Loucy (cell line): ENCODE measurements around the gene OGFOD2.

ENCODE experiments used
- H2AFZ ChIP-seq: fragments of 200-600 bp; sonication (generic); 2 replicates; pipeline ENCODE4 v1.6.0; 2016; ENCODE audit warnings: antibody characterized with exemption, mild to moderate bottlenecking, low read length, moderate library complexity
- H3F3A ChIP-seq: fragments of 200-600 bp; 2 replicates; pipeline ENCODE4 v1.6.0; 2016; ENCODE audit warnings: antibody characterized with exemption, low read depth, mild to moderate bottlenecking
- H3K27me3 ChIP-seq: fragments of 200-600 bp; sonication (generic); 2 replicates; pipeline ENCODE4 v1.6.1; 2014; ENCODE audit warnings: low read length, mild to moderate bottlenecking; ENCODE audit not compliant: insufficient read depth, poor library complexity, severe bottlenecking
- H3K36me3 ChIP-seq: fragments of 200-600 bp; sonication (generic); 2 replicates; pipeline ENCODE4 v1.6.1; 2016; ENCODE audit warnings: low read length; ENCODE audit not compliant: insufficient read depth
- H3K4me1 ChIP-seq: fragments of 200-600 bp; sonication (generic); 2 replicates; pipeline ENCODE4 v1.5.1; 2014; ENCODE audit warnings: low read length, mild to moderate bottlenecking; ENCODE audit not compliant: insufficient read depth, poor library complexity, severe bottlenecking
- H3K4me2 ChIP-seq: fragments of 200-600 bp; sonication (generic); 2 replicates; pipeline ENCODE4 v1.6.0; 2014; ENCODE audit warnings: antibody characterized with exemption, low read length, low read depth, mild to moderate bottlenecking; ENCODE audit not compliant: poor library complexity, severe bottlenecking
- H3K4me3 ChIP-seq: fragments of 200-600 bp; sonication (generic); 2 replicates; pipeline ENCODE4 v1.5.1; 2014; ENCODE audit warnings: low read length, mild to moderate bottlenecking, mixed read lengths; ENCODE audit not compliant: poor library complexity, severe bottlenecking
- H3K79me2 ChIP-seq: fragments of 200-600 bp; sonication (generic); 2 replicates; pipeline ENCODE4 v1.6.1; 2014; ENCODE audit warnings: low read length; ENCODE audit not compliant: insufficient read depth
- H3K9ac ChIP-seq: fragments of 200-600 bp; sonication (generic); 2 replicates; pipeline ENCODE4 v1.6.0; 2014; ENCODE audit warnings: mild to moderate bottlenecking, low read depth, low read length, moderate library complexity; ENCODE audit not compliant: poor library complexity, severe bottlenecking
- H3K9me2 ChIP-seq: fragments of 200-600 bp; sonication (generic); replicated peaks from 2 replicates; pipeline ENCODE4 v1.6.1; 2016; ENCODE audit warnings: low read depth, low read length, mixed read lengths
- H3K9me3 ChIP-seq: fragments of 200-600 bp; sonication (generic); 2 replicates; pipeline ENCODE4 v1.6.1; 2014; ENCODE audit warnings: mild to moderate bottlenecking, antibody characterized with exemption, low read length, low read depth; ENCODE audit not compliant: insufficient read depth
- H4K20me1 ChIP-seq: fragments of 200-600 bp; sonication (generic); 2 replicates; pipeline ENCODE4 v1.6.0; 2014; ENCODE audit warnings: antibody characterized with exemption, low read length, mild to moderate bottlenecking; ENCODE audit not compliant: insufficient read depth, poor library complexity, severe bottlenecking
- EZH2phosphoT487 ChIP-seq: fragments of 200-600 bp; IDR thresholded peaks from 2 replicates; pipeline ENCODE4 v1.6.1; 2018; ENCODE audit warnings: antibody characterized with exemption, mild to moderate bottlenecking, moderate library complexity, borderline replicate concordance
- TF ChIP-seq, protein P1 (sequence below): fragments of 200-600 bp; sonication (generic); conservative IDR thresholded peaks from 2 replicates; pipeline ENCODE4 v1.5.1; 2014; ENCODE audit warnings: mild to moderate bottlenecking, antibody characterized with exemption, low read length

The OGFOD2 gene

DNA sequence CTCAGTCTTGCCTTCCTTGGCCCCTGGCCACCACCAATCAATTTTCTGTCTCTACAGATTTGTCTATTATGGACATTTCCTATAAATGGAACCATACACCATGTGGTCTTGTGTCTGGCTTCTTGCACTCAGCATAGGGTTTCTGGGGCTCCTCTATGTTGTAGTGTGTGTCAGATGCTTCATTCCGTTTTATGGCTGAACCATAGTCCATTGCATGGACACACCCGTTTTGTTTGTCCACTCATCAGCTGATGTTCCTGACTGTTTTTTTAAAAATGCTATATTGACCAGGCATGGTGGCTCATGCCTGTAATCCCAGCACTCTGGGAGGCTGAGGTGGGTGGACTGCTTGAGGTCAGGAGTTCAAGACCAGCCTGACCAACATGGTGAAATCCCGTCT is 26.4 kb downstream of the OGFOD2 start:
- Histone ChIP-seq H3K79me2 (no peaks in the 10 kb centered on the region), H3K27me3 (no peaks in the 10 kb centered on the region), H3K9ac (no peak overlapping the region), H3K4me1 (peaks cover 7% of the 10 kb centered on the region), H3K4me3 (no peak overlapping the region), H3K4me2 (no peak overlapping the region), H3K9me2 (no peaks in the 10 kb centered on the region), H3F3A (no peaks in the 10 kb centered on the region), H3K36me3 (no peaks in the 10 kb centered on the region), H3K9me3 (no peaks in the 10 kb centered on the region), H4K20me1 (no peaks in the 10 kb centered on the region), H2AFZ (no peak overlapping the region)
- TF ChIP-seq EZH2phosphoT487, result no peak
- TF ChIP-seq, protein P1, sequence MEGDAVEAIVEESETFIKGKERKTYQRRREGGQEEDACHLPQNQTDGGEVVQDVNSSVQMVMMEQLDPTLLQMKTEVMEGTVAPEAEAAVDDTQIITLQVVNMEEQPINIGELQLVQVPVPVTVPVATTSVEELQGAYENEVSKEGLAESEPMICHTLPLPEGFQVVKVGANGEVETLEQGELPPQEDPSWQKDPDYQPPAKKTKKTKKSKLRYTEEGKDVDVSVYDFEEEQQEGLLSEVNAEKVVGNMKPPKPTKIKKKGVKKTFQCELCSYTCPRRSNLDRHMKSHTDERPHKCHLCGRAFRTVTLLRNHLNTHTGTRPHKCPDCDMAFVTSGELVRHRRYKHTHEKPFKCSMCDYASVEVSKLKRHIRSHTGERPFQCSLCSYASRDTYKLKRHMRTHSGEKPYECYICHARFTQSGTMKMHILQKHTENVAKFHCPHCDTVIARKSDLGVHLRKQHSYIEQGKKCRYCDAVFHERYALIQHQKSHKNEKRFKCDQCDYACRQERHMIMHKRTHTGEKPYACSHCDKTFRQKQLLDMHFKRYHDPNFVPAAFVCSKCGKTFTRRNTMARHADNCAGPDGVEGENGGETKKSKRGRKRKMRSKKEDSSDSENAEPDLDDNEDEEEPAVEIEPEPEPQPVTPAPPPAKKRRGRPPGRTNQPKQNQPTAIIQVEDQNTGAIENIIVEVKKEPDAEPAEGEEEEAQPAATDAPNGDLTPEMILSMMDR, result no peak

- Histone ChIP-seq H4K20me1 (no peaks in the 10 kb centered on the region), H3K4me3 (no peak overlapping the region), H3K4me2 (no peak overlapping the region), H3F3A (no peaks in the 10 kb centered on the region), H2AFZ (no peak overlapping the region), H3K9me2 (no peaks in the 10 kb centered on the region), H3K9me3 (no peaks in the 10 kb centered on the region), H3K79me2 (no peaks in the 10 kb centered on the region), H3K27me3 (no peaks in the 10 kb centered on the region), H3K4me1 (peaks cover 7% of the 10 kb centered on the region), H3K36me3 (no peaks in the 10 kb centered on the region), H3K9ac (no peak overlapping the region)
- no peak for TF ChIP-seq EZH2phosphoT487
- TF ChIP-seq, protein P1, result no peak
Measured at GRCh38 chr12:123003257-123003656, 28.2 kb downstream of the OGFOD2 start.

- Histone ChIP-seq H3K4me2 (no peak overlapping the region), H3K9me3 (no peaks in the 10 kb centered on the region), H3F3A (no peaks in the 10 kb centered on the region), H2AFZ (no peak overlapping the region), H3K9ac (no peak overlapping the region), H3K4me3 (no peak overlapping the region), H4K20me1 (no peaks in the 10 kb centered on the region), H3K27me3 (no peaks in the 10 kb centered on the region), H3K9me2 (no peaks in the 10 kb centered on the region), H3K36me3 (no peaks in the 10 kb centered on the region), H3K4me1 (peaks cover 7% of the 10 kb centered on the region), H3K79me2 (no peaks in the 10 kb centered on the region)
- no peak for TF ChIP-seq EZH2phosphoT487
- TF ChIP-seq, protein P1, result no peak
Measured at GRCh38 chr12:123004287-123004686, 29.2 kb downstream of the OGFOD2 start.
